K562 (cell line): ENCODE results near the gene IRGQ. TPM values are rescaled to one million over a fixed set of nuclear protein-coding genes. Genes with fewer than 3 reads are reported as not detected.
"Not testable (repeated sequence)": the region's sequence is repeated elsewhere in the genome, so short reads cannot be mapped to it uniquely, and the experiment has no call there.

Source experiments
- ATAC-seq: fragments of 200-7000 bp; cut with Tn5 transposase; 3 replicates; pipeline ENCODE4 v1.9.1; 2020; ENCODE audit warnings: moderate library complexity
- BruUV-seq: library from RNA; stranded (reverse); fragments of 400-500 nt; replicated peaks from 2 replicates; lab custom pipeline; 2021; lab: Mats Ljungman, UMichigan
- CTCF ChIA-PET: fragments of 300-600 bp; formaldehyde crosslinking; extraction: SDS; loops from one replicate; lab custom pipeline; 2021; ENCODE audit warnings: low intra/inter-chr PET ratio; lab: Yijun Ruan, JAX
- POLR2A ChIA-PET: fragments of 300-600, 350-650 bp; sonication (Branson Sonifier 250); formaldehyde crosslinking; extraction: SDS; loops from one replicate; lab custom pipeline; 2021; ENCODE audit warnings: antibody characterized with exemption, inconsistent platforms; lab: Yijun Ruan, JAX
- DNase-seq, 4 experiments: peaks; one replicate each; pipeline versions ENCODE4 v3.0.0 to v3.0.0-alpha.2; 2011 to 2018; ENCODE audit warnings: low spot score in 3 of 4, mixed read lengths in 3 of 4; ENCODE audit errors: extremely low read depth in 1 of 4
- FAIRE-seq: peaks from 2 replicates; lab custom pipeline; 2011; peaks lifted over from hg19 to GRCh38; lab: Jason Lieb, UNC
- H2AFZ ChIP-seq: 2 replicates; pipeline ENCODE4 v1.6.0; 2011; ENCODE audit warnings: low read depth, low read length, control low read depth, inconsistent platforms
- H3K27ac ChIP-seq: fragments of 200-600 bp; 3 replicates; pipeline ENCODE4 v1.8.0; 2011; ENCODE audit warnings: low read depth, mild to moderate bottlenecking, control low read depth, inconsistent platforms, low read length, moderate library complexity, mixed read lengths; ENCODE audit errors: extremely low read depth
- H3K27me3 ChIP-seq, 2 experiments: fragments of 300-600 bp in 1 of 2; 2 replicates in 1 of 2; 3 replicates in 1 of 2; pipeline versions ENCODE4 v1.6.0 to v1.8.0; 2011; ENCODE audit warnings: inconsistent platforms in 2 of 2, low read length in 2 of 2, mild to moderate bottlenecking in 1 of 2, mixed read lengths in 1 of 2, moderate library complexity in 1 of 2; ENCODE audit not compliant: control insufficient read depth in 2 of 2, insufficient read depth in 2 of 2
- H3K36me3 ChIP-seq: fragments of 300-600 bp; 3 replicates; pipeline ENCODE4 v1.8.0; 2011; ENCODE audit warnings: mild to moderate bottlenecking, low read length, inconsistent platforms; ENCODE audit not compliant: control insufficient read depth, insufficient read depth
- H3K4me1 ChIP-seq, 2 experiments: fragments of 200-600 bp in 1 of 2; replicated peaks in 1 of 2; 2 replicates in 1 of 2; 3 replicates in 1 of 2; pipeline versions ENCODE4 v1.5.1 to v1.8.0; 2011; ENCODE audit warnings: inconsistent platforms in 2 of 2, low read length in 2 of 2, mild to moderate bottlenecking in 1 of 2, mixed read lengths in 1 of 2, moderate library complexity in 1 of 2; ENCODE audit not compliant: control insufficient read depth in 2 of 2, insufficient read depth in 2 of 2
- H3K4me2 ChIP-seq: 2 replicates; pipeline ENCODE4 v1.6.1; 2011; ENCODE audit warnings: low read length, control low read depth, inconsistent platforms, mixed read lengths; ENCODE audit not compliant: insufficient read depth
- H3K4me3 ChIP-seq: fragments of 200-600 bp; sonication (generic), shearing (Covaris generic); 2 replicates; pipeline ENCODE4 v1.5.1; 2016; ENCODE audit warnings: control low read depth, inconsistent platforms
- H3K79me2 ChIP-seq: fragments of 200-600 bp; 3 replicates; pipeline ENCODE4 v1.8.0; 2011; ENCODE audit warnings: low read length, inconsistent platforms; ENCODE audit not compliant: control insufficient read depth, insufficient read depth
- H3K9ac ChIP-seq, 2 experiments: 2 replicates each; pipeline versions ENCODE4 v1.6.0 to v1.6.1; 2011; ENCODE audit warnings: low read depth in 2 of 2, low read length in 2 of 2, control low read depth in 1 of 2, inconsistent platforms in 1 of 2, mild to moderate bottlenecking in 1 of 2, mixed read lengths in 1 of 2; ENCODE audit not compliant: insufficient read depth in 1 of 2
- H3K9me1 ChIP-seq: one replicate; pipeline ENCODE4 v1.6.0; 2011; ENCODE audit warnings: inconsistent platforms, mild to moderate bottlenecking, low read length, moderate library complexity; ENCODE audit not compliant: control insufficient read depth, insufficient read depth
- H3K9me3 ChIP-seq: replicated peaks from 2 replicates; pipeline ENCODE4 v1.5.1; 2011; ENCODE audit warnings: low read depth, low read length, inconsistent platforms; ENCODE audit not compliant: control insufficient read depth, insufficient read depth
- H4K20me1 ChIP-seq: replicated peaks from 2 replicates; pipeline ENCODE4 v1.6.1; 2011; ENCODE audit warnings: low read length, inconsistent platforms, mixed read lengths; ENCODE audit not compliant: control insufficient read depth, insufficient read depth
- ZBTB7A ChIP-seq: IDR thresholded peaks from 2 replicates; pipeline ENCODE4 v1.6.1; 2011; ENCODE audit warnings: low read depth, mild to moderate bottlenecking, low read length, moderate library complexity, borderline replicate concordance; ENCODE audit not compliant: control insufficient read depth
- WGBS: fragments of 100-300 bp; shearing (Covaris generic); methylation state at CpG from one replicate; pipeline ENCODE4 v1.1.6; 2016; ENCODE audit warnings: low coverage, mixed read lengths; ENCODE audit not compliant: insufficient coverage; ENCODE audit errors: missing lambda C conversion rate; 5-methylcytosine and 5-hydroxymethylcytosine counted together
- in situ Hi-C: fragments of 300-500 bp; cut with MboI; formaldehyde crosslinking; loops from 4 replicates; pipeline ENCODE4 v1.15.0; 2018; ENCODE audit warnings: inconsistent platforms, mixed read lengths
- intact Hi-C: fragments of 100-400 bp; cut with micrococcal nuclease; formaldehyde crosslinking; loops from 2 replicates; pipeline ENCODE4 v1.14.2; 2022
- polyA plus RNA-seq, 8 experiments: library from polyadenylated mRNA; depleted of rRNA in 4 of 8; stranded (reverse) in 5 of 8; unstranded in 3 of 8; fragments of >200 nt; fragmentation: Nextera tagmentation in 2 of 8; fragmentation: Illumina TruSeq in 1 of 8; extraction: Ambion mirVana in 2 of 8; extraction: Trizol in 1 of 8; gene quantifications; 2 replicates each; pipeline versions ENCODE4 v1.2.1 to v1.2.3, GENCODE V29; 2011 to 2014; ENCODE audit warnings: inconsistent platforms in 1 of 8, missing spikeins in 1 of 8
- total RNA-seq, 7 experiments: library from RNA; depleted of rRNA in 6 of 7; stranded (reverse); fragments of >200 nt in 6 of 7; fragmentation: Illumina TruSeq in 2 of 7; extraction: Trizol in 2 of 7; gene quantifications; 2 replicates each; pipeline versions ENCODE4 v1.2.1 to v1.2.3, GENCODE V29; 2011 to 2021; ENCODE audit warnings: low replicate concordance in 1 of 7
- TF ChIP-seq, protein P1 (sequence below): fragments of 450-650 bp; formaldehyde crosslinking; IDR thresholded peaks from 2 replicates; pipeline ENCODE4 v1.4.0; 2020; ENCODE audit warnings: mild to moderate bottlenecking, mixed read lengths

Gene IRGQ
- total and polyA plus RNA-seq, 9 of the 15 experiments (the other 6 are each of a cell fraction or from before 2014, with no cell fraction given), result 3.5 to 19.2 (median 7.9) TPM

DNA sequence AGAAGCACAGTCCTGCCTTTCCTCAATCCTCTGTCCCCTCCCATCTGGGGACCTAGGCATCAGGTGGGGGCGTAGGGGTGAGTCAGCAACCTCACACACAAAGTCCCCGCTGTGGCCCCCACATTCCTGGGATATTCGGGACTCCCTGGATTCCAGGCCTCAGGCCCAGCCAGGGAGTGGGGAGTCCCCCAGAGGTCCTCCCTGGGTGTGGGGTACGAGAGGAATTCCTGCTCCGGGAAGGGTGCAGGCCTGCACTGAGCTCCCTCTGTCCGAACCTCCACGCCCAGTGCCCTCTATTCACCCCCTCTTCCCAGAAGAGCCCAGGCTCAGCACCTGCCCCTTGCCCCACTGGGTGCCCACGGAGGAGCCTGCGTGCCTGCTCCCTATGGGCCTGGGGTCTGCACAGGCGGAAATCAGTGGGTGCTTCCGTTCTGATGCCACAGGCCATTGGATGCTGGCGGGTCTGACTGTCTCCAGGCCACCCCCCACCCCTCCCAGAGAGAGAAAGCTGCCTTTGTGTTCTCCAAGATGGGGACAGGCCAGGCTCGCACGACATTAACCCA, 40.3 kb upstream of the IRGQ start (continued):
- TF ChIP-seq, protein P1, sequence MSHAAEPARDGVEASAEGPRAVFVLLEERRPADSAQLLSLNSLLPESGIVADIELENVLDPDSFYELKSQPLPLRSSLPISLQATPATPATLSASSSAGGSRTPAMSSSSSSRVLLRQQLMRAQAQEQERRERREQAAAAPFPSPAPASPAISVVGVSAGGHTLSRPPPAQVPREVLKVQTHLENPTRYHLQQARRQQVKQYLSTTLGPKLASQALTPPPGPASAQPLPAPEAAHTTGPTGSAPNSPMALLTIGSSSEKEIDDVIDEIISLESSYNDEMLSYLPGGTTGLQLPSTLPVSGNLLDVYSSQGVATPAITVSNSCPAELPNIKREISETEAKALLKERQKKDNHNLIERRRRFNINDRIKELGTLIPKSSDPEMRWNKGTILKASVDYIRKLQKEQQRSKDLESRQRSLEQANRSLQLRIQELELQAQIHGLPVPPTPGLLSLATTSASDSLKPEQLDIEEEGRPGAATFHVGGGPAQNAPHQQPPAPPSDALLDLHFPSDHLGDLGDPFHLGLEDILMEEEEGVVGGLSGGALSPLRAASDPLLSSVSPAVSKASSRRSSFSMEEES (CRISPR knock-in tag), result no peak

DNA sequence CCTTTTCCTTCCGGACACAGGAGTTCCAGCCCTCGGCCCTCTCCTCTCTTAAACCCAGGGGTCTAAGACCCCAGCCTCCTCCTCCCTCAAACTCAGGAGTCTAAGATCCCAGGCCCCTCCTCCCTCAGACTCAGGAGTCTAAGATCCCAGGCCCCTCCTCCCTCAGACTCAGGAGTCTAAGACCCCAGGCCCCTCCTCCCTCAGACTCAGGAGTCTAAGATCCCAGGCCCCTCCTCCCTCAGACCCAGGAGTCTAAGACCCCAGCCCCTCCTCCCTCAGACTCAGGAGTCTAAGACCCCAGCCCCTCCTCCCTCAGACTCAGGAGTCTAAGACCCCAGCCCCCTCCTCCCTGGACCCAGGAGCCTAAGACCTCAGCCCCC, 39.6 kb upstream of the IRGQ start:
- WGBS, result no CpG with 5 or more reads among the region's 2 CpGs
- ATAC-seq, H3K4me2 ChIP-seq, BruUV-seq, in situ Hi-C loops, H3K79me2 ChIP-seq, intact Hi-C loops, H3K9me3 ChIP-seq, H3K9me1 ChIP-seq, H3K27ac ChIP-seq, H2AFZ ChIP-seq, H4K20me1 ChIP-seq, FAIRE-seq, CTCF ChIA-PET, H3K4me3 ChIP-seq, H3K27me3 ChIP-seq, H3K36me3 ChIP-seq, DNase-seq: not testable (repeated sequence)
- TF ChIP-seq ZBTB7A, result peak; percentile 2; the same call in 1 of the 2 replicates
- H3K9ac ChIP-seq, result peak overlapping the region in 1 of 2 experiments; percentile 86; a peak in 1 of 4 replicates
- H3K4me1 ChIP-seq, result peaks cover 18 to 34% of the 10 kb centered on the region in 2 experiments; a peak in 4 of 5 replicates
- POLR2A ChIA-PET, result interaction anchor here (0.6 to 0.7 kb wide), 2 partner anchors 41 to 175 kb away, joined by 3 read pairs; no protein-coding TSS in a partner anchor
